ENCODE results near the gene RLF.

- TF ChIP-seq CTCF (IDR thresholded peaks at IDR 0.05) (no peak), POLR2A (IDR thresholded peaks at IDR 0.05) (no peak)
These were observed 90.3 kb downstream of the RLF start for GRCh38 chr1:40251456-40251855.
